Right lobe of liver (tissue), 4 donors: Measurements from ENCODE around the gene CCDC180.

Source experiments
- POLR2A ChIP-seq: fragments of 450-650 bp; IDR thresholded peaks from one replicate; pipeline ENCODE4 v1.6.1; 2017; ENCODE audit warnings: antibody characterized with exemption, mild to moderate bottlenecking
- TF ChIP-seq, protein P1 (sequence below), 4 donors: fragments of 200-600 bp in 3 of 4; fragments of 450-650 bp in 1 of 4; IDR thresholded peaks; one replicate each; pipeline versions ENCODE4 v1.5.1 to v1.8.0; 2016 to 2022; ENCODE audit warnings: antibody characterized with exemption in 4 of 4, mild to moderate bottlenecking in 2 of 4
- donor health status: DM: no; HTN: no; CAD: no.
- donor health status: DM: no; HTN: no; CAD: no.
- donor health status: DM: no; HTN: yes; CAD: no.

DNA sequence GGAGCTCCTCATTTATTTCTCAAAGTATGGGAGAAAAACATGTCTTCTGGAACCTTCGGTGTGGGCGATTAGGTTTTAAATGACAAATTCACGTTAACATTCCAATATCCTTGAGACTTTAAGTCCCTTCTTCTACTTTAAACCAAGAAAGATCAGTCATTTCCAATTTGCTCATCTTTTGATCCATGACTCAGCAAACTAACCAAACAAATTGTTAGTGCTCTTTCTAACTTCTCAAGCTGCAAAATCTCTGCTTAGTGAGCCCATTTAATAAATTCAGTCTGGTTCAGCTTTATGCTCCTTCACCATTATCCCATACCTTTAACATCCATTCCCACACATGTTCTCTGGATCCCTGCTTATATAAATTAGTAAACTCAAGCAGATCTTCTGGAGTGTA, 5.5 kb upstream of the CCDC180 start:
- TF ChIP-seq, protein P1, sequence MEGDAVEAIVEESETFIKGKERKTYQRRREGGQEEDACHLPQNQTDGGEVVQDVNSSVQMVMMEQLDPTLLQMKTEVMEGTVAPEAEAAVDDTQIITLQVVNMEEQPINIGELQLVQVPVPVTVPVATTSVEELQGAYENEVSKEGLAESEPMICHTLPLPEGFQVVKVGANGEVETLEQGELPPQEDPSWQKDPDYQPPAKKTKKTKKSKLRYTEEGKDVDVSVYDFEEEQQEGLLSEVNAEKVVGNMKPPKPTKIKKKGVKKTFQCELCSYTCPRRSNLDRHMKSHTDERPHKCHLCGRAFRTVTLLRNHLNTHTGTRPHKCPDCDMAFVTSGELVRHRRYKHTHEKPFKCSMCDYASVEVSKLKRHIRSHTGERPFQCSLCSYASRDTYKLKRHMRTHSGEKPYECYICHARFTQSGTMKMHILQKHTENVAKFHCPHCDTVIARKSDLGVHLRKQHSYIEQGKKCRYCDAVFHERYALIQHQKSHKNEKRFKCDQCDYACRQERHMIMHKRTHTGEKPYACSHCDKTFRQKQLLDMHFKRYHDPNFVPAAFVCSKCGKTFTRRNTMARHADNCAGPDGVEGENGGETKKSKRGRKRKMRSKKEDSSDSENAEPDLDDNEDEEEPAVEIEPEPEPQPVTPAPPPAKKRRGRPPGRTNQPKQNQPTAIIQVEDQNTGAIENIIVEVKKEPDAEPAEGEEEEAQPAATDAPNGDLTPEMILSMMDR (IDR thresholded peaks at IDR 0.05), result no peak
- TF ChIP-seq POLR2A, result no peak
